Endothelial cell of umbilical vein (primary cell): ENCODE results near the gene EPHB6. TPM values are rescaled to one million over a fixed set of nuclear protein-coding genes. Genes with fewer than 3 reads are reported as not detected.

ENCODE experiments used
- BruUV-seq: library from RNA; stranded (reverse); fragments of 400-500 nt; replicated peaks from 2 replicates; lab custom pipeline; 2021; lab: Mats Ljungman, UMichigan
- CTCF ChIA-PET: fragments of 300-600, 350-600 bp; sonication (Branson Sonifier 250); formaldehyde crosslinking; loops from one replicate; lab custom pipeline; 2021; ENCODE audit warnings: antibody characterized with exemption, inconsistent platforms; lab: Charles Lee
- POLR2A ChIA-PET: fragments of 300-600, 350-600 bp; sonication (Branson Sonifier 250); formaldehyde crosslinking; loops from one replicate; lab custom pipeline; 2021; ENCODE audit warnings: antibody characterized with exemption, inconsistent platforms; lab: Charles Lee
- DNase-seq: peaks from one replicate; pipeline ENCODE4 v3.0.0-alpha.2; 2011; ENCODE audit warnings: low read depth, low spot score
- FAIRE-seq: peaks from 2 replicates; lab custom pipeline; 2011; peaks lifted over from hg19 to GRCh38; lab: Jason Lieb, UNC
- H2AFZ ChIP-seq: 2 replicates; pipeline ENCODE4 v1.6.0; 2012; ENCODE audit warnings: low read depth, low read length, control low read depth, inconsistent platforms
- H3K27ac ChIP-seq: 2 replicates; pipeline ENCODE4 v1.5.1; 2011; ENCODE audit warnings: low read depth, mild to moderate bottlenecking, control low read depth, low read length, moderate library complexity; ENCODE audit not compliant: insufficient read depth
- H3K27me3 ChIP-seq, 2 experiments: 2 replicates each; pipeline versions ENCODE4 v1.6.0 to v1.6.1; 2011; ENCODE audit warnings: low read length in 2 of 2, mixed read lengths in 1 of 2; ENCODE audit not compliant: control insufficient read depth in 2 of 2, insufficient read depth in 2 of 2
- H3K36me3 ChIP-seq, 2 experiments: 2 replicates in 1 of 2; 3 replicates in 1 of 2; pipeline ENCODE4 v1.5.1; 2011; ENCODE audit warnings: low read length in 2 of 2, mild to moderate bottlenecking in 1 of 2, moderate library complexity in 1 of 2; ENCODE audit not compliant: control insufficient read depth in 2 of 2, insufficient read depth in 2 of 2; ENCODE audit errors: extremely low read depth in 1 of 2
- H3K4me1 ChIP-seq: 3 replicates; pipeline ENCODE4 v1.5.1; 2011; ENCODE audit warnings: mild to moderate bottlenecking, low read length; ENCODE audit not compliant: control insufficient read depth, insufficient read depth; ENCODE audit errors: extremely low read depth
- H3K4me2 ChIP-seq: 2 replicates; pipeline ENCODE4 v1.6.1; 2011; ENCODE audit warnings: low read length, control low read depth, mixed read lengths; ENCODE audit not compliant: insufficient read depth
- H3K4me3 ChIP-seq, 3 experiments: fragments of 200-600 bp in 1 of 3; sonication (generic), shearing (Covaris generic) in 1 of 3; replicated peaks in 1 of 3; 2 replicates each; pipeline ENCODE4 v1.5.1; 2011 to 2016; ENCODE audit warnings: control low read depth in 3 of 3, low read length in 3 of 3, mild to moderate bottlenecking in 2 of 3, inconsistent platforms in 1 of 3, low read depth in 1 of 3, moderate library complexity in 1 of 3; ENCODE audit not compliant: insufficient read depth in 1 of 3
- H3K79me2 ChIP-seq: 2 replicates; pipeline ENCODE4 v1.6.0; 2012; ENCODE audit warnings: low read length, inconsistent platforms; ENCODE audit not compliant: control insufficient read depth, insufficient read depth
- H3K9ac ChIP-seq: replicated peaks from 2 replicates; pipeline ENCODE3; 2011; ENCODE audit warnings: low read length, control low read depth; ENCODE audit not compliant: insufficient read depth; ENCODE audit errors: extremely low read depth
- H3K9me1 ChIP-seq: replicated peaks from 3 replicates; pipeline ENCODE4 v1.6.0; 2011; ENCODE audit warnings: mild to moderate bottlenecking, low read length; ENCODE audit not compliant: control insufficient read depth, insufficient read depth; ENCODE audit errors: extremely low read depth
- H3K9me3 ChIP-seq: replicated peaks from 2 replicates; pipeline ENCODE4 v1.5.1; 2012; ENCODE audit warnings: low read length, inconsistent platforms; ENCODE audit not compliant: control insufficient read depth, insufficient read depth
- H4K20me1 ChIP-seq: replicated peaks from 2 replicates; pipeline ENCODE3; 2011; ENCODE audit warnings: mild to moderate bottlenecking, low read length; ENCODE audit not compliant: control insufficient read depth, insufficient read depth; ENCODE audit errors: extremely low read depth
- EZH2 ChIP-seq: IDR thresholded peaks from 2 replicates; pipeline ENCODE4 v1.6.1; 2012; ENCODE audit warnings: borderline replicate concordance, low read depth, mild to moderate bottlenecking, moderate library complexity, low read length, inconsistent platforms; ENCODE audit not compliant: severe bottlenecking
- FOS ChIP-seq: IDR thresholded peaks from 2 replicates; pipeline ENCODE4 v1.6.1; 2011; ENCODE audit warnings: mild to moderate bottlenecking, low read length, moderate library complexity, borderline replicate concordance; ENCODE audit not compliant: insufficient read depth
- GATA2 ChIP-seq: IDR thresholded peaks from 2 replicates; pipeline ENCODE4 v1.7.0; 2011; ENCODE audit warnings: low read depth, mild to moderate bottlenecking, moderate library complexity, mixed read lengths, low read length; ENCODE audit not compliant: insufficient read length, insufficient read depth
- JUN ChIP-seq: IDR thresholded peaks from 2 replicates; pipeline ENCODE4 v1.6.1; 2011; ENCODE audit warnings: borderline replicate concordance, low read depth; ENCODE audit not compliant: insufficient read length, insufficient read depth
- MAX ChIP-seq: IDR thresholded peaks from 2 replicates; pipeline ENCODE4 v1.6.1; 2011; ENCODE audit not compliant: insufficient read depth, insufficient read length
- POLR2AphosphoS5 ChIP-seq: IDR thresholded peaks from 2 replicates; pipeline ENCODE4 v1.6.1; 2012; ENCODE audit warnings: low read depth, mild to moderate bottlenecking, control low read depth, low read length, moderate library complexity; ENCODE audit not compliant: insufficient read depth
- dilution Hi-C: fragments of 300-500 bp; cut with MboI; formaldehyde crosslinking; loops from one replicate; pipeline ENCODE4 v1.15.0; 2019; ENCODE audit warnings: low sequenced_read_pairs; ENCODE audit not compliant: extremely low pct_ligation_motif_present
- intact Hi-C: fragments of 100-400 bp; cut with micrococcal nuclease; formaldehyde crosslinking; loops from one replicate; pipeline ENCODE4 v1.10.0; 2022
- polyA plus RNA-seq, 4 experiments: library from polyadenylated mRNA; depleted of rRNA in 3 of 4; stranded (reverse) in 3 of 4; unstranded in 1 of 4; fragments of >200 nt; gene quantifications; 2 replicates each; pipeline versions ENCODE4 v1.2.1 to v1.2.3, GENCODE V29; 2011 to 2012; ENCODE audit warnings: missing spikeins in 1 of 4
- total RNA-seq: library from RNA; stranded (reverse); gene quantifications from 2 replicates; pipeline ENCODE4 v1.2.3, GENCODE V29; 2021

Gene EPHB6
- total and polyA plus RNA-seq, 2 donors (not counting 3 experiments of a cell fraction or from before 2014, with no cell fraction given) = 0.86 to 2.9 TPM

- TF ChIP-seq EZH2 (no peak), POLR2AphosphoS5 (no peak)
- BruUV-seq = no TSS peak
- no peak for FAIRE-seq
- Histone ChIP-seq H3K9me1 (no peaks in the 10 kb centered on the region), H3K36me3 (no peaks in the 10 kb centered on the region), H3K4me1 (no peaks in the 10 kb centered on the region), H3K79me2 (no peaks in the 10 kb centered on the region), H3K9me3 (no peaks in the 10 kb centered on the region), H4K20me1 (no peaks in the 10 kb centered on the region), H3K27ac (no peak overlapping the region), H3K4me3 (no peak overlapping the region), H3K27me3 (no peaks in the 10 kb centered on the region), H3K9ac (no peak overlapping the region), H2AFZ (no peak overlapping the region), H3K4me2 (no peak overlapping the region)
- ChIA-PET CTCF (interaction anchor here (1.7 kb wide), 1 partner anchor 346 kb away, joined by 3 read pairs; no protein-coding TSS in a partner anchor), POLR2A (no interaction called here)
- DNase-seq = no peak
- dilution Hi-C loops (no loop called here), intact Hi-C loops (no loop called here)
Observed at GRCh38 chr7:142869434-142869833, 14.6 kb downstream of the EPHB6 start.

GRCh38 chr7:142870147-142870559, 15.3 kb downstream of the EPHB6 start:
- no peak overlapping the region for H2AFZ ChIP-seq
- H3K4me1 ChIP-seq = no peaks in the 10 kb centered on the region
- H3K27ac ChIP-seq = no peak overlapping the region
- no peak overlapping the region for H3K9ac ChIP-seq
- intact Hi-C loops = no loop called here
- H3K27me3 ChIP-seq = no peaks in the 10 kb centered on the region
- H3K36me3 ChIP-seq = no peaks in the 10 kb centered on the region
- DNase-seq = no peak
- H3K4me2 ChIP-seq = no peak overlapping the region
- ChIA-PET POLR2A (no interaction called here), CTCF (interaction anchor here (1.1 to 4.0 kb wide), 5 partner anchors 9 to 345 kb away, joined by 3 to 27 read pairs (median 4); no protein-coding TSS in a partner anchor)
- H3K9me1 ChIP-seq = no peaks in the 10 kb centered on the region
- FAIRE-seq = no peak
- dilution Hi-C loops = no loop called here
- TF ChIP-seq JUN (no peak), GATA2 (no peak), FOS (no peak), MAX (no peak)
- H3K4me3 ChIP-seq = no peak overlapping the region
- H4K20me1 ChIP-seq = no peaks in the 10 kb centered on the region
- H3K79me2 ChIP-seq = no peaks in the 10 kb centered on the region
- no TSS peak for BruUV-seq
- H3K9me3 ChIP-seq = no peaks in the 10 kb centered on the region
